HG02943 (cell line): ENCODE results near the gene PNMA6F.
"Not testable (repeated sequence)": the region's sequence is repeated elsewhere in the genome, so short reads cannot be mapped to it uniquely, and the experiment has no call there.

Experiments
- ATAC-seq: cut with Tn5 transposase; IDR thresholded peaks from one replicate; pipeline ENCODE4 v1.9.1; 2021; ENCODE audit warnings: mild to moderate bottlenecking, low read depth, moderate library complexity; ENCODE audit not compliant: unreplicated experiment

PNMA6F gene

DNA sequence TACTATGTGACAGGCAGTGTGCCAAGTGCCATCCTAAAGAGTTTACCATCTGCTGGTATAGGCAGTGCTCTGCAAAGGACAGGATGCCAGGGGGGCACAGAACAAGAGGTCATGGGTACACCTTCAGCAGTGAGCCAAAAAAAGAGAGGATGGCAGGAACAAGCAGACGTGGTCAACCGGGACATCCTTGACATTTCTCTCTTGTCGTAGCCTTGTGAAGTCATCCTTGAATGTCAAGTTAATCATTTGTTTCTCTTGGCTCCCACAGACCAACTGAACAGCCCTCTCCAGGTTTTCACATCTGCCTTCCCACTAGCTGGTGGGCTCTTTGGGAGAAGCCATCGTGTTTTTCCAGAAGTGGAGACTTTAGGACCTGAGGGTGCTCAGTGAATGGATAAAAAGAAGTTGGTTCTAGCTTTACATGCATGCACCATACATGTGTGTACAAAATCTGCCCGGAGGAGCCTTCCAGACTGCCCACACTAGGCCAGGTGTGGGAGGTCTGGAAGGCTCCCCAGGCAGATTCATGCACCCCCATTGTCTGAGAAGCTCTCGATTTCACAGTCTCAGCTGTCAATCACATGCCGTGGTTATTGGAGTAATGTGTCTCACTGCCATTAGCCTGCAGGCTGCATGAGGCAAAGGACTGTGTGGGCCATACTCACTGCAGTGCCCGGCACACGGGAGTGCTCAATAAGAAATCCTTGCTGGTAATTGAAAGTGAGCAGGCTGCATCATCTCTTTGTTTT lies 16.4 kb downstream of the PNMA6F start:
- ATAC-seq = no peak

DNA sequence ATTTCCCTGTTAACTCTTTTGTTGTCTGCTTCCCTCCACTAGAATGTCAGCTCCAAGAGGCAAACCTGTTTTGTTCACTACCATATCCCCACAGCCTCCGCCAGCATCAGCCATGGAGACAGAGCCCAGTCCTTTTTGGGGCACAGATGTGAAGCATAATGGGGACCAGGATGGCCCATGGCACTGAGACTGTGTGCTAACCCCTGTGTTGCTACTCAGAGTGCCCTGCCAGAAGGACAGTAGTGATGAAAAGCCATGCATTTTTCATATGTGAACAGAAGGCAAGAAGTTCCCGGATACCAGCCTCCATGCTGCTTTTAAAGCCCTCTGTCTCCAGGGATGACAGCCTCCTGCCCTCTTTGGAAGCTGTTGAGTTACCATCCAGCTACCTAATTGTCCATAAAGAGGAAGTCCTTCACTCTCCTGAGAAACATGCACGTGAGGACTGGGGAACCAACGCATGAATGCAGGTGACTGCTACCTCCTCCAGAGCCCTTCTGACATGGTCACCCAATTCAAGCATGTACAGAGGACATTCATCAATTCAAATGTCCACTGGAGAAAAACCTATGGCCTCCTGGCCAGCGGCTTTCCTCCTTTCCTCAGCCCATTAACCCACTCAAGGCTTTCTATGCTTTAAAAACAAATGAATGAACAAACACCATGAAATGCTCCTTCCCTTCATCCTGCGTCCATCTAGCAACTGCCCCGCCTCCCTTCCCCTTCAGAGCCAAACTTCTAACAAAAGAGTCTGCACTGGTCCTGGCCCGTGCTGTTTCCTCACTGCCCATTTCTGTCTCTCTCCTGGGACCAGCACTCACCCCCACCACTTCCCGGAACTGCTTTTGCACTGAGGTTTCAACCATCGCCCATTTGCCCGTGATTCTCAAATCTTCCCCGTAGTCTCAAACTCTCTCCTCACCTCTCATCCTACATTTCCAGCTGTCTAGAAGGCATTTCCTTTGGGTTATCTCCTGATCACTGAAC lies 18.0 kb downstream of the PNMA6F start:
- no peak for ATAC-seq

DNA sequence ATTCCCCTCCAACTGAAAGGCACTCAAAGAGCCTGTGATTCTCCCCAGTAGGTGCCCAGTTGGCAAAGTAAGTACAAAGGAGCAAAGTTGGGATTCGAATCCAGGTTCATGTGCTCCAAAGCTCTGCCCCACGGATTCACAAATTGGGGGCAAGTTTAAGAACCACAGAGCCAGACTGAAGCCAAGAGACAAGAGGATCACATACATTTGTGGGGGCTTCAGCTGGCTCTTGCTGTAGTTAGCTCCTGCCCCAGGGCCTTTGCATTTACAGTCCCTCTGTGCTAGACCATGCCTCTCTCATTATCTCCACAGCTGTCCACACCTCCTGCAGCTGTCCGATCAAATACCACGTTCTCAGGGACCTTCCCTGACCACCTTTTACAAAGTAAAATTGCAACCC lies 18.8 kb downstream of the PNMA6F start:
- ATAC-seq = no peak

DNA sequence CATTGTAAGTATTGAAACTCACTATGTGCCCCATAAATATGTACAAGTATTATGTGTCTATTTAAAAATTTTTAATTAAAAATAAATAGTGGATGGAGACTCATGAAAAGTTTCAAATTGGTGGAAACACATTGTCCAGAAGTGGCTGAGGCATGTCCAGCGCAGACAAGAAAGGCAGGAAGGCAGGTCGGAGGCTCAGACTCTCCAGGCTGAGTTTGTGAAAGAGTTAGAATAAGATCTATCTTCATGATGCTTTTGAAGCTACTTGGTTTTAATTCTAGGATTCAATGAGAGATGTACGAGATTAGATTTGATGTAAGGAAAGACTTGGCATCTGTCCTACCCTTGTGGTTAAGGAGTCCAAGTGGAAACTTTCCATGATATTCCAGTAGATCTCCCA lies 19.8 kb downstream of the PNMA6F start:
- no peak for ATAC-seq

DNA sequence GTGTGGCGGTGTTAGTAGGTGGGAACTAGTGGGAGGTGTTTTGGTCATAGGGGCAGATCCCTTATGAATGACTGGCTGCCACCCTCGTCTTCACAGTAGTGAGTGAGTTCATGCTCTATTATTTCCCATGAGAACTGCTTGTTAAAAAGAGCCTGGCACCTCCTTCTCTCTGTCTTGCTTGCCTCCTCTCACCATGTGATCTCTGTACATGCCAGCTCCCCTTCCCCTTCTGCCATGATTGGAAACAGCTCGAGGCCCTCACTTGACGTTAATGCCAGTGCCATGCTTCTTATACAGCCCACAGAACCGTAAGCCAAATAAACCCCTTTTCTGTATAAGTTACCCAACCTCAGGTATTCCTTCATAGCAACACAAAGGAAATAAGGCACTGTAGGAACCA lies 21.7 kb downstream of the PNMA6F start:
- ATAC-seq = no peak

DNA sequence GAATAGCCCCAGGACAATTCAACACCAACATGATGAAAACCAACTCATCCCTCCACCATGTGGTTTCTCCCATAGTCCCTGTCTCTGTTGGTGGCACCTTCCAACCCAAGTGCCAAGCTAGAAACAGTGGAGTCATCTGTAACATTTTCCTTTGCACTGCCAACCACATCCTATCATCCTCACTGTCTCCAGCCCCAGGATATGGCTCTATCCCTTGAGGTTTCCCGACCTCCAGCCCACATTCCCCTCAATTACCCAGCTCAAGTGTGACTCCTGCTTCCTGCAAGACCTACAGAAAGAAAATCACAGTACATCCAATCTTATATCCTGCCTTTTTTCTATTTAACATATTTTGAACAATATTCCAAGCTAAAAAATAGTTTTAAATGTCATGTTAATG lies 24.2 kb downstream of the PNMA6F start:
- ATAC-seq = no peak

DNA sequence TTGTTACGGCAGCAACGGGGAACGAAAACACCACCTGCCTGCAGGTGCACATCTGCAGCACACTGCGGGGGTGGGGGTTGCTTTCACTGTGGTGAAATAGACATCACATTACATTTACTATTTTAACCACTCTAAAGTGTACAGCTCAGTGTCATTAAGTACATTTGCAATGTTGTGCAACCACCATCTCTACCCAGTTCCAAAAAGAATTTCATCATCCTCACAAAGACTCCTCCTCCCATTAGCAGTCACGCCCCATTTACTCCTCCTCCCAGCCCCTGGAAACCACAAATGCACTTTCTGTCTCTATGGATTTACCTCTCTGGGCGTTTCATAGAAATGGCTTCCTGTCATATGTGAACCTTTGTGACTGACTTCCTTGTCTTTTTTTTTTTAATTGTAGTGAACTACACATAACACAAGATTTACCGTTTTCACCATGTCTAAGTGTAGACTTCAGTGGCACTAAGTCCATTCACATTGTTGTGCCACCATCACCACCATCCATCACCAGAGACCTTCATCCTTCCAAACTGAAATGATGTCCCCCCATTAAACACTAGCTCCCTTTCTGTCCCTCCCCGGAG lies 28.0 kb downstream of the PNMA6F start:
- ATAC-seq = not testable (repeated sequence)

DNA sequence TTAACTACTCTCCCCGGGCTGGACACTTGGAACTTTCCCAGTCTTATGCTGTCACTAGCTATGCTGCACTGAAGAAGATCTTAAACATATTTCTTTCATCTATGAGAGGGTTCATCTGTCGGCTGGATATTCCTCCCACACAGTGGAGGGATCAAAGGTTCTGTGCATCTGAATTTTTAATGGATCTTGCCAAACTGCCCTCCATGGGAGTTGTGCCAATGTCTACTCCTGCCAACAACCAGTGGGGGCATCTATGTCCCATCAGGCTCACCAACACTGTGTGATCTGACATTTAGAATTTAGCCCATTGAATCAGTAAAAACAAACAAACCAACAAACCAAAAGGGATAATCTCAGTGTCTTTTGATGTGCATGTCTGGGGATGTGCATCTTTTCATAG lies 32.8 kb downstream of the PNMA6F start:
- not testable (repeated sequence) for ATAC-seq

DNA sequence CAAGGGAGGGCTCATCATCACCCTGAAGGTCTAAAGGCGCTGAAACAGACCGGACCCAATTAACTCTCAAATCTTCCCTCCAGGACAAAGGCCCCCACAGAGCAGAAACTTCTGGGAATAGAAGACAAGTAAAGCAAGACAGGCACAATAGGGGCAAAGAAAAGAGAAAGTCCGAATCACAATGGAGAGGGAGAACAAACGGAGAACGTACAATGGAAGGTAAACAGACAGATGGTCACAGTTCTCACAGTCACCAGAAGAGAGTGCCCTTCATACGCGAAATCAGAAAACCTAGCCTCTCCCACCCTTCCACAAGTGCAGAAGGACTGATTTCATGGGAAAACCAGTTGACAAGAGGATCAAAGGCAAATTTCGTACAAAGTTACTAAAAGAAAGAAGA lies 35.9 kb downstream of the PNMA6F start:
- ATAC-seq = not testable (repeated sequence)

DNA sequence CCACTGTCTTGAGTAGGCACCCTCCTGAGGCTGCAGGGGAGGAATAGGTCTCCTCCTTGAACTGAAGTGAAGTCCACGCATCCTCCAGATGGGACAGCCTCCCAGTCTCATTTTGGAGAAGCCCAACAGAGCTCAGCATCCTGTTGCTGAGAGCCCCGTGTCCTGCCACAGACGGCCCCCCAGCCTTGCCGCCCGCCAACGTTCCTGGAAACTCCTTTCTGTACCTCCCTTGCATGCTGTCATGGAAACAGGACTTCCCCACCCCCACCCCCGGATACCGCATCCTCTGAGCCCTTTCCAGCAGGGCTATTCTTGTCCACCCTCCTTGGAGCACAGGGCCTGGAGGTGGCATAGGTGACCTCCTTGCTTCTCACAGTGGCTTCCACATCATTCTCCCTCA lies 37.6 kb downstream of the PNMA6F start:
- ATAC-seq = not testable (repeated sequence)

DNA sequence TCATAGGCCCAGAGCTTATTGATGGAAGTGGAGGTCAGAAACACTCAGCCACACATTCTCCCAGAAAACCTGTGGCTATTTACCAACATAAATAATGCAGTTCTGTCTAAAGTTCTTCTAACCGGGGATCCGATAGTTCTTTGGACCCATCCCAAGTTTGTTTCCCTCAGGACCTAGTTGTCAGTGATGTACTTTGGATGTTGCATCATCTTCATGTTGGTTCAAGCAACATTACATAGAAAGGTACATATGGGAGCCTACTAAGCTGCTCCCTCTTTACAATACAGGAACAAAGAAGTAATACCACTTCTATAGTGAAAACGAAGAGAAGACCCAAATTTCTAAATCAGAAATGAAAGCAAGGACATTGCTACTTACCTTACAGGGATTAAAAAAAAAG lies 39.8 kb downstream of the PNMA6F start:
- not testable (repeated sequence) for ATAC-seq

DNA sequence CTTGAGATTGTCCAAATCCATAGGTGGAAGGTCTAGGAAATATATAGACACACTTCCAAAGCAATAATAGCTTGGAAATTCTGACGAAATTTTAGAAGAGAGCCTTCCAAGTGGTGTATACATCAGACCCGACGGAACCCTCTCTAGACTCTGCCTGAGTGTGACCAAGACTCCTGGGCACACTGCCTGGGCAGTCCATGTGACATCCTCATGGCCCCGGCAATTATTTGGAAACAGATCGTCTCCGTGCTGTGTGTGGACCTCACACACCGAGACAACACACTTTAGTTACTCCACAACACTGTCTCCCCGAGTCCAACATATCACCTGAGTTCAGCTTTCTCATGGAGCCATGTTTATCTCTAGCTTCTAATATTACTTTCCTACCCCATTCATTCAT lies 42.3 kb downstream of the PNMA6F start:
- not testable (repeated sequence) for ATAC-seq

DNA sequence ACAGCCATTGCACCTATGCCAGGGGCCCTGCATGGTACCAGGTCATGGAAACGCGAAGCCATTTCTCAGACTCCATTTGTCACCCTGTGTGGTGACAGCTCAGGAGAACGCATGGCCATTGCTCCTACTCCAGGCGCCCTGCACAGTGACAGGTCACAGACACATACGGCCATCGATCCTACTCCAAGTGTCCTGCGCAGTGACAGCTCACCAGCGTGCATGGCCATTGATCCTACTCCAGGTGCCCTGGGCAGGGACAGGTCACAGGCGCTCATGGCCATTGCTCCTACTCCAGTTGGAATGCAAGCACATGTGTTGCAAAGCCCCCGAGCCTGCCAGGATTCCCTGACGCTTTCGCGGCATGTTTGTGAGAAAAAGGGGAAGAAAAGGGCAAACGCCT lies 45.5 kb downstream of the PNMA6F start:
- ATAC-seq = not testable (repeated sequence)

DNA sequence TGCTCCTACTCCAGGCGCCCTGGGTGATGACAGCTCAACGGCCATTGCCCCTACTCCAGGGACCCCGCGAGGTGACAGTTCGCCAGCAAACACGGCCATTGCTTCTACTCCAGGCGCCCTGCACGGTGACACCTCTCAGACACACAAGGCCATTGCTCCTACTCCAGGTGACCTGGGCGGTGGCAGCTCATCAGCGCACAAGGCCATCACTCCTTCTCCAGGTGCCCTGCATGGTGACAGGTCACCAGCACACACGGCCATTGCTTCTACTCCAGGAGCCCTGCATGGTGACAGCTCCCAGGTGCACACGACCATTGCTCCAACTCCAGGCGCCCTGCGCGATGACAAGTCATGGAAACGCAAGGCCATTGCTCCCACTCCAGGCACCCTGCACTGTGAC lies 46.1 kb downstream of the PNMA6F start:
- ATAC-seq = not testable (repeated sequence)

DNA sequence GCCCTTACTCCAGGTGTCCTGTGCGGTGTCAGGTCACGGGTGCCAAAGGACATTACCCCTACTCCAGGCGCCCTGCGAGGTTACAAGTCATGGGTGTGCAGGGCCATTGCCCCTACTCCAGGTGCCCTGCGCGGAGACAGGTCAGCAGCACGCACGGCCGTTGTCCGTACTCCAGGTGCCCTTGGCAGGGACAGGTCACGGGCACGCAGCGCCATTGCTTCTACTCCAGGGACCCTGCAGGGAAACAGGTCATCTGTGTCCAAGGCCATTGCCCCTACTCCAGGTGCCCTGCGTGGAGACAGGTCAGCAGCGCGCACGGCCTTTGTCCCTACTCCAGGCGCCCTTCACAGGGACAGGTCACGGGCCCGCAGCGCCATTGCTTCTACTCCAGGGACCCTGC lies 49.0 kb downstream of the PNMA6F start:
- not testable (repeated sequence) for ATAC-seq

DNA sequence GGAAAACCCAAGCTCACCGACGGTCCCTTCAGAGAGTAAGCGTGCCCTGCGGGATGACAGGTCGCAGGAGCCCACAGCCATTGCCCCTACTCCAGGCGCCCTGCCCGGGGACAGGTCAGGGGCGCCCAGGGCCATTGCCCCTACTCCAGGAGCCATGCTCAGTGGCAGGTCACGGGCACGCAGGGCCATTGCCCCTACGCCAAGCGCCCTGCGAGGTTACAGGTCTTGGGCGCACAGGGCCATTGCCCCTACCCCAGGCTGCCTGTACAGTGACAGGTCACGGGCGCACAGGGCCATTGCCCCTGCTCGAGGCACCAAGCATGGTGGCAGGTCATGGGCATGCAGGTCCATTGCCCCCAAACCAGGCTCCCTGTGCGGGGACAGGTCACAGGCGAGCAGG lies 49.5 kb downstream of the PNMA6F start:
- ATAC-seq = not testable (repeated sequence)
